Tibial artery (tissue), 4 donors: ENCODE data around the gene PI4KA.

Experiments
- DNase-seq, 2 donors: peaks; one replicate each; pipeline ENCODE4 v3.0.0-alpha.2; 2019
- H3K27ac ChIP-seq, 2 donors: fragments of 200-600 bp; sonication (generic) in 1 of 2; 1 replicate in 1 of 2; 2 replicates in 1 of 2; pipeline ENCODE4 v1.5.1; 2018 to 2019; ENCODE audit warnings: mild to moderate bottlenecking in 1 of 2
- H3K27me3 ChIP-seq, 2 donors: fragments of 200-600 bp; sonication (generic) in 1 of 2; one replicate each; pipeline versions ENCODE4 v1.5.1 to v1.6.0; 2016 to 2019
- H3K36me3 ChIP-seq, 3 donors: fragments of 200-600 bp; sonication (generic) in 2 of 3; one replicate each; pipeline ENCODE4 v1.5.1; 2016 to 2019; ENCODE audit warnings: mild to moderate bottlenecking in 2 of 3
- H3K4me1 ChIP-seq, 4 donors: fragments of 200-600 bp; sonication (generic) in 2 of 4; 1 replicate in 3 of 4; 2 replicates in 1 of 4; pipeline ENCODE4 v1.5.1; 2016 to 2019
- H3K4me3 ChIP-seq, 2 donors: fragments of 200-600 bp; sonication (generic) in 1 of 2; 1 replicate in 1 of 2; 2 replicates in 1 of 2; pipeline ENCODE4 v1.5.1; 2018 to 2019; ENCODE audit warnings: mild to moderate bottlenecking in 2 of 2
- H3K9me3 ChIP-seq, 3 donors: fragments of 200-600 bp; sonication (generic) in 1 of 3; one replicate each; pipeline ENCODE4 v1.5.1; 2016 to 2019
- intact Hi-C: fragments of 100-400 bp; cut with DNase I; formaldehyde crosslinking; loops from one replicate; pipeline ENCODE4 v1.15.0; 2023; ENCODE audit warnings: low total_unique reads
- TF ChIP-seq, protein P1 (sequence below), 2 experiments: fragments of 200-600 bp in 1 of 2; fragments of 450-650 bp in 1 of 2; IDR thresholded peaks; one replicate each; pipeline ENCODE4 v1.5.1; 2017 to 2019; ENCODE audit warnings: antibody characterized with exemption in 2 of 2, mild to moderate bottlenecking in 1 of 2, moderate library complexity in 1 of 2

The PI4KA gene

DNA sequence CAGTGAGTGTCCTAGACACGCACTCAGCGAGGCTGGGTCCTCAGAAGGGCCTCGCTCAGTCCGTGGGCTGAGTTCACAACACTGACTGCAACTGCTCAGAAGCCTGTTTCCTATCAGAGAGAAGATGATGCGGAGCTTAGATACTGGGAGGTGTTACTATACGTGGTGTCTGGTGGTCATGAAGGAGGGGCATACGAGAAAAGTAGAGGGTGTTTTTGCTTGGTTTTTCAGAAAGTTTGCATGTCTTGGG is 94.2 kb downstream of the PI4KA start:
- TF ChIP-seq, protein P1, sequence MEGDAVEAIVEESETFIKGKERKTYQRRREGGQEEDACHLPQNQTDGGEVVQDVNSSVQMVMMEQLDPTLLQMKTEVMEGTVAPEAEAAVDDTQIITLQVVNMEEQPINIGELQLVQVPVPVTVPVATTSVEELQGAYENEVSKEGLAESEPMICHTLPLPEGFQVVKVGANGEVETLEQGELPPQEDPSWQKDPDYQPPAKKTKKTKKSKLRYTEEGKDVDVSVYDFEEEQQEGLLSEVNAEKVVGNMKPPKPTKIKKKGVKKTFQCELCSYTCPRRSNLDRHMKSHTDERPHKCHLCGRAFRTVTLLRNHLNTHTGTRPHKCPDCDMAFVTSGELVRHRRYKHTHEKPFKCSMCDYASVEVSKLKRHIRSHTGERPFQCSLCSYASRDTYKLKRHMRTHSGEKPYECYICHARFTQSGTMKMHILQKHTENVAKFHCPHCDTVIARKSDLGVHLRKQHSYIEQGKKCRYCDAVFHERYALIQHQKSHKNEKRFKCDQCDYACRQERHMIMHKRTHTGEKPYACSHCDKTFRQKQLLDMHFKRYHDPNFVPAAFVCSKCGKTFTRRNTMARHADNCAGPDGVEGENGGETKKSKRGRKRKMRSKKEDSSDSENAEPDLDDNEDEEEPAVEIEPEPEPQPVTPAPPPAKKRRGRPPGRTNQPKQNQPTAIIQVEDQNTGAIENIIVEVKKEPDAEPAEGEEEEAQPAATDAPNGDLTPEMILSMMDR (IDR thresholded peaks at IDR 0.05): no peak
- Histone ChIP-seq H3K36me3 (peaks cover 56 to 81% (median 69%) of the 10 kb centered on the region in 3 donors), H3K4me1 (no peaks in the 10 kb centered on the region), H3K9me3 (no peaks in the 10 kb centered on the region), H3K27ac (no peak overlapping the region), H3K27me3 (no peaks in the 10 kb centered on the region), H3K4me3 (no peak overlapping the region)
- intact Hi-C loops: no loop called here
- DNase-seq: no peak

DNA sequence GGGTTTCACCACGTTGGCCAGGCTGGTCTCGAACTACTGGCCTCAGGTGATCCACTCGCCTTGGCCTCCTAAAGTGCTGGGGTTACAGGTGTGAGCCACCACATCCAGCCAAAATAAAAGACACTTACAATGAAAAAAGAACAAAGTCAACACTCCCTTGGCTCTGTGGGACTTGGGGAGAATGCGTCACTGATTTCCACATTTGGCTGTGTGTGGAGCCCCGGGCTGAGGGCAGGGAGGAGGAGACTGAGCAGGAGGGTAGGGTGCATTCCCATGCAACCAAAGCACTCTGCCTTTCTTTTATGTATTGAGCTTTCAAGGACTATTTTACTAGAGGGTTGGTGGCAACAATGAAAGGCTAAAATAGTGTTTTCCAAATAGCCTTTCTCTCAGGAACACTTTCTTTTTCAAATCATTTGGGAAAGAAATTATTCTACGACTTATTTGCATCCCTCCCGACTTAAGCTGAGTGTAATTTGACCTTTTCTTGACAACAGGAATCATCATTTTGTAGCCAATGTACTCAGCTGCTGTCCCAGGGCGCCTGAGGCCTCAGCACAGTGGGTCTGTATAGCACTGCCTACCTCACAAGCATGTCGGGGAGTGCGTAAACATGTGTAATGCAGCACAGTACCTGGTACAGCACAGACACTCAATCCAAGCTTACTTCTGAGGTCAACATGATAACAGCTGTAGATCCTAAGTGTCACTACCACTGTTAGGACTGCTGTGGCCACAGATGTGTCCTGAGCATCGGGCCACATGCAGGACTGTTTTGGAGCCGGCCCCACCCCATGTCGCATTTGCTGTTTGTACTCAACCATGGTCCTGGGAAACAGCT is 94.8 kb downstream of the PI4KA start:
- DNase-seq: no peak
- Histone ChIP-seq H3K36me3 (peaks cover 61 to 81% (median 73%) of the 10 kb centered on the region in 3 donors), H3K4me1 (no peaks in the 10 kb centered on the region), H3K9me3 (no peaks in the 10 kb centered on the region), H3K27ac (no peak overlapping the region), H3K4me3 (no peak overlapping the region), H3K27me3 (no peaks in the 10 kb centered on the region)
- TF ChIP-seq, protein P1 (IDR thresholded peaks at IDR 0.05): no peak
- intact Hi-C loops: no loop called here

DNA sequence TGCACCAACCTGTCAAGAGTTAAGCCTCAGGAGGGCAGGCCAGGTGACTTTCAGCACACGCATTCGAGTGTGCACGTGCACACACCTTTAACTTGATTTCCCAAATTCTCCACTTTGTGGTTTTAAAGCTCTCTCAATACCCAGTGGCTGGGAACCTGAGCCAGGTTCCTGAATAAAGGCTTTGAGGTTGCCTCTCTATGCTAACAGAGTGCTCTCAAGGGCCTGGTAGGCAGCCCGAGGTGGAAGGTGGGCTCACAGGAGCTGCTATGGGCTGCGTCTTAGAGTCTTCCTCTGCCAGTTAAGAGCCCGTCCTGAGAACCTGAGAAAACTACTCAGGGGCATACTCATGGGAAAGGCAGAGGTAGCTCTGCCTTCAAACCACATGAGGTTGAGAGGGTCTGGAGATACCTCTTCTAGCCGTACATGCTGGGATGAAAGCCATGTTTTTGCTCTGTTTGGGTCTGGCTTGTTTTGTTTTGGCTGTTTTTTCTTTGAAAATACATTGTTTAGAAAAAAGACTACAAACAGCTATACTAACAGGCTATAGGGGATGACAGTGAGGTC is 96.3 kb downstream of the PI4KA start:
- H3K4me1 ChIP-seq: no peaks in the 10 kb centered on the region
- TF ChIP-seq, protein P1 (IDR thresholded peaks at IDR 0.05): no peak
- H3K27ac ChIP-seq: no peak overlapping the region
- H3K27me3 ChIP-seq: no peaks in the 10 kb centered on the region
- H3K36me3 ChIP-seq: peaks cover 65 to 83% (median 77%) of the 10 kb centered on the region in 3 donors
- intact Hi-C loops: no loop called here
- no peak for DNase-seq
- H3K9me3 ChIP-seq: no peaks in the 10 kb centered on the region
- H3K4me3 ChIP-seq: no peak overlapping the region

DNA sequence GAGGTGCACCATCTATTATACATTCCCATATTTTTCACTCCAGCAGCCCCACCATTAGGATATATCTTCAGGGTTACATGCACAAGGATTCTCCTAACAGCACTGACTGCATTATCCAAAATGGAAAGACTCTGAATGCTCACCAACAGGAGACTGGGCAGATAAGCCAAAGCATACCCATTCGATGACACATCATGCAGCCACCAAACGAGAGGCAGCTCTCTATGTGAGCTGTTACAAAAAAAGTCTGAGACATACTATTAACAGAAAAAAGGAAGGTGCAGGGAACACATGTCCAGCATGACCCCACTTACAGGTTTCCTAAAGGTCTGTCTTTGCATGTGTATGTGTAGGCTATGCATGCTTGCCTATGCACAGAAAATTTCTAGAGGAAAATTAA is 97.1 kb downstream of the PI4KA start:
- intact Hi-C loops: no loop called here
- TF ChIP-seq, protein P1 (IDR thresholded peaks at IDR 0.05): no peak
- no peak for DNase-seq
- Histone ChIP-seq H3K27ac (no peak overlapping the region), H3K9me3 (no peaks in the 10 kb centered on the region), H3K4me1 (no peaks in the 10 kb centered on the region), H3K4me3 (no peak overlapping the region), H3K27me3 (no peaks in the 10 kb centered on the region), H3K36me3 (peaks cover 71 to 90% (median 84%) of the 10 kb centered on the region in 3 donors)

DNA sequence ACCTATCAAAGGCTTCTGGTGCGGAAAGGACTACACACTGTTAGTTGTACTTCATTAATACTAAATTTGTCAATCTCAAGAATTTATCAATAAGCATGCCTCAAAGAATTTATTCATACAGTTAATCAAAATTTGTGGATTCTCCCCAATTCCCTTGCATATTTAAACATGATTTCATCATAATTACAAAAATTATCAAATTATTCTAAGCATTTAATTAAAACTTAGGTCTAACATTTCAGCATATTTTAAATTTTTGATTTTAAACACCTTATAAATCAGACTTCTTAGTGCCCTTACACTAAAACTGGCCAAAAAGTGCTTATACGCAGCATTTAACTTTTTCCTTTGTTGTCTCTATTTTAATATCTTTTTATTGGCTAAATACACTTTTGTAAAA is 98.5 kb downstream of the PI4KA start:
- TF ChIP-seq, protein P1 (IDR thresholded peaks at IDR 0.05): no peak
- intact Hi-C loops: no loop called here
- Histone ChIP-seq H3K27me3 (no peaks in the 10 kb centered on the region), H3K27ac (no peak overlapping the region), H3K9me3 (no peaks in the 10 kb centered on the region), H3K4me1 (no peaks in the 10 kb centered on the region), H3K4me3 (no peak overlapping the region), H3K36me3 (peaks cover 70 to 80% (median 75%) of the 10 kb centered on the region in 3 donors)
- no peak for DNase-seq
